ENCODE results near the gene LPP.

DNA sequence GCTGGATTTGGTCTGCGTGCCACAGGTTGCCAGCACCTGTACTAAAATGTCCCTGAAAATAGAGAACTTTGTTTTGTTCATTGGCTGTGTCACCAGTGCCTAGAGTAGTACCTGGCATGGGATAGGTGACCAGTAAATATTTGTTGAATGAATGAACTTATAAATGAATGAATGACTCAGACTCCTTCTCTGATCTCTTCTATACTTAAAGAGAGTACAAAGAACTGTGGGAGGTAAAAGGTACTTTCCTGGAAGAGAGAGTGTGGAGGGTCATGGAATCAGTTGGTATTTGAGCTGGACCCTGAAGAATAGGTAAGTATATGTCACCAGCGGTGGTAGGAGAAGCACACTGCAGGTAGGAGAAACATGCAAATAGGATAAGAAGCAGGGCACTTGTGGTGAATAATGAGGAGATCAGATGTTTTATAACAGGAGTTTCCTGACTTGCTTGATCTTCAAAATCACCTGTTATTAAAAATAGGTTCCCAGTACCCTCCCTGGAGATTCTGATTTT is 149.4 kb downstream of the LPP start:
- TF ChIP-seq POLR2A (IDR thresholded peaks at IDR 0.05; ENCODE audit: low read depth, low read length) (no peak), TAF1 (IDR thresholded peaks at IDR 0.05; ENCODE audit: borderline replicate concordance, low read depth, low read length) (no peak), POLR2AphosphoS5 (IDR thresholded peaks at IDR 0.05; ENCODE audit: low read depth, low read length) (no peak)
